GM18867 (cell line): ENCODE data around the gene NOS1.

ENCODE experiments used
- ATAC-seq: cut with Tn5 transposase; IDR thresholded peaks from one replicate; pipeline ENCODE4 v1.9.1; 2021; ENCODE audit warnings: mild to moderate bottlenecking, moderate library complexity; ENCODE audit not compliant: unreplicated experiment

The NOS1 gene

DNA sequence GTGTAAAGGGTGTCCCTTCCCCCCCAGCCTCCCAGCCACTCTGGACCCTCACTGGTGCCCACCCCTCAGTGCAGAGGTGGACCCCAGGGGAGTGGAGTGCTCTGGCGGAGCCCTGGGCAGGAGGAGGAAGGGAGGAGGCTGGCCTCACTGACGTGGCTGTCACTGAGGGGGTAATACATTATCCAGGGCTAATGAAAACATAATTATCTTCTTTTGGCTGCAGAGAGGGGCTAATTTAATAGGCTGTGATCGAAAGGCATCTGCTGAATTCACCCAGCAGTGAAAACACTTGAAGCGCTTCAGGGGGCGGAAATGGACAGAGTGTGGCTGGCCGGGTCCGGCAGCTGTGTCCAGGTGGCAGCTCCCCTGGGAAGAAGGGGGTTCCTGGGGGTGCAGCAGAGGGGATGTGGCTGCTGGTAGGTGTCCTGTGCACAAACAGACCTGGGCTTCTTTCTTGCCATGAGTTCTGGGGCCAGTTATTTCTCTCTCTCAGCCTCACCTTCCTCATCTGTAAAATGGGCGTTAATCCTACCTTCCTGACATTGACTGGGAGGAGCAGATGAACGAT is 3.7 kb upstream of the NOS1 start:
- no peak for ATAC-seq

DNA sequence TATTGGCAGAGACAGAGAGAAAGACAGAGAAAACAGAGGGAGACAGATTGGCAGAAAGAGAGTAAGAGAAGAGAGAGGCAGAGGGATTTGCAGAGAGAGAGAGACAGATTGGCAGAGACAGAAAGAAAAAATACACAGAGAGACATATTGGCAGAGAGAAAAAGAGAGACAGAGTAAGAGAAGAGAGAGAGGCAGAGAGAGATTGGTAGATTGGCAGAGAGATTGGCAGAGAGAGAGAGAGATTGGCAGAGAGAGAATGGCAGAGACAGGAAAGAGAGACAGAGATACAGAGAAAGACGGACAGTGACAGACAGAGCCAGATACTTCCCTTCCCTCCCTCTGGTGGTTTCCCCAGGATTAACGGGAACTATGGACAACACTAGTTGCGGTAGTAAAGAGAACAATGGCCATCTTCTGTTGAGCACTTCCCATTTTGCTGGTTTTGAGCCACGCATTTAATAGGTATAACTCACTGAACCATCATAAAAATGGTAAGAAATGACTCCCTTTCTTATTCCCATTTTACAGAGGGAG is 2.6 kb upstream of the NOS1 start:
- ATAC-seq = no peak

DNA sequence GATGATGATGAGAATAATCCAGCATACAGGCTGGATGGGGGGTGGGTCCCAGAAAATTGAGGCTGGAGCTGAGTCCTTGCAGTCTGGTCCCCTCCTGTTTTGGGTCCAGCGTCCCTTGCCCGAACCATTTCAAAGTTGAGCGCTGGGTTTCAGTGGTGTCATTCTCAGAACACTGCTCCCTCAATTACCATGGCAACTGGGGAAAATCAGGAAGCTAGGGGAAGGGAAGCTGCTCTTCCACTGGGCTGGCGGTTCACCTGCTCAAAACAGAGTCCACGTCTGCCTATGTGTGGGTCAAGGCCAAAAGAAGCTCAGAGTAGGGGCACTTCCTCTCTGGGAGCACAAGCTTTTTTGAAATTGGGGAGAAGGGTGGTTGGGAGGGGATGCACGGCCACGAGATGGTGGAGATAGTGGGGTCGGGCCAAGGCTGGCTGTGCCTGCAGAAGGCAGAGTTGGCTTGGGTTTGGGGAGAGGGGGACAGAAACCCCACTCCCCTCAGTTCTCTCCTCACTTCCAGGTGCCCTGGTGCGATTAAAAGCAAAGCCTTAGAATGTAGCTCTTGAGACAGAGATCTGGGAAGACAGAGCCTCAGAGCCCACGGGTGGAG is 1.7 kb upstream of the NOS1 start:
- no peak for ATAC-seq

GRCh38 chr12:117362391-117362790 is 965 bp upstream of the NOS1 start:
- no peak for ATAC-seq

GRCh38 chr12:117361905-117362304 is 479 bp upstream of the NOS1 start:
- no peak for ATAC-seq

DNA sequence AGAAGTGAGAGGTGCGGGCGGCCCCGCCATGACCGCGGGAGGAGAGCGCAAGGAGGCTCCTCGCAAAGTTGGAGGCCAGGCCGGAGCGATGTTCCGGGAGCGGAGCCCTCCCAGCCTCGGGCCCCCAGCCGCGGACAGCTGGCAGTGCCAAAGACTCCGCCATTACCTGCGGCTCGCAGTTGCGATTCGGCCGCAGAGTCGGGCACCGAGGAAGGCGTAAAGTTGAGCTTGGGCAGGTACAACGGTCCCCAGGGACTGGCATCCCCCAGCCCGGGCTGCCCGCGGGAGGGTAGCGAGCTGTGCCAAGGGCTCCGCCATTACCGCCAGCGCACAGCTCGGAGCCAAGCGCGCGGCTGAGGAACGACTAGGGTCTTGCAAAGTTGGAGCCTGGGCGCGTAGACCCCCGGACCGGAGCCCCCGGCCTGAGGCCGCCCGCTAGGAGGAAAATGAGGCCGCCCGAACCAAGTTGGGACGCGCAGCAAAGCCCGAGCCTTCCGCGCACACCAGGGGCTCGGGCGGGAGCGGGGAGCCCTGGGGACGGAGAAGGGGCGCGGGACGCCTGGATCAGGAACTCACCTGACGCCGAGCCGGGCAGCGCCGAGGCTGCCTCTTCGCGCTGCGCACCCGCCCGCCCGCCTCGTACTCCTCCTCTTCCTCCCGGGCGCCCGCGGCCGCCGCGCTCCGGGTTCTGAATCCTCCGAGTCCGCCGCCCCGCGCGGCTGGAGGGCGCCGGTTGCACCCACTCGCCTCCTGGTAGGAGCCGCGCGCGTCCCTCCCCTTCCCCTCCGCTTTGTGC is 677 bp downstream of the NOS1 start:
- ATAC-seq = no peak

DNA sequence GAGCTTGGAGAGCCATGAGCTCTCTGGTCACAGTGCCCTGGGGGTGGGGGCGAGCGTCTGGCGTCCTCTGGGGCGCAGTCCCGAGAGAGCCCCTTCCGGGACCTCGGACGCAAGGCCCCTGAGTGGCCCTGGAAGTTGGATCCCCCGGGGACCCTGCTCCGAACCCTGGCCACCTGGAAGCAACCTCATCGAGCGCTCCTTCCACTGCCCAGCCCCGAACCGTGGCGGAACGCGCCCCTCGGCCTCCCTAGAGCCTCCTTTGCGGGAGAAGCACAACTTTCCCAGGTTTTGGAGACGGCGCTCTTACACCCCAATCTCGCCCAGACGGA is 1.2 kb downstream of the NOS1 start:
- ATAC-seq = no peak

DNA sequence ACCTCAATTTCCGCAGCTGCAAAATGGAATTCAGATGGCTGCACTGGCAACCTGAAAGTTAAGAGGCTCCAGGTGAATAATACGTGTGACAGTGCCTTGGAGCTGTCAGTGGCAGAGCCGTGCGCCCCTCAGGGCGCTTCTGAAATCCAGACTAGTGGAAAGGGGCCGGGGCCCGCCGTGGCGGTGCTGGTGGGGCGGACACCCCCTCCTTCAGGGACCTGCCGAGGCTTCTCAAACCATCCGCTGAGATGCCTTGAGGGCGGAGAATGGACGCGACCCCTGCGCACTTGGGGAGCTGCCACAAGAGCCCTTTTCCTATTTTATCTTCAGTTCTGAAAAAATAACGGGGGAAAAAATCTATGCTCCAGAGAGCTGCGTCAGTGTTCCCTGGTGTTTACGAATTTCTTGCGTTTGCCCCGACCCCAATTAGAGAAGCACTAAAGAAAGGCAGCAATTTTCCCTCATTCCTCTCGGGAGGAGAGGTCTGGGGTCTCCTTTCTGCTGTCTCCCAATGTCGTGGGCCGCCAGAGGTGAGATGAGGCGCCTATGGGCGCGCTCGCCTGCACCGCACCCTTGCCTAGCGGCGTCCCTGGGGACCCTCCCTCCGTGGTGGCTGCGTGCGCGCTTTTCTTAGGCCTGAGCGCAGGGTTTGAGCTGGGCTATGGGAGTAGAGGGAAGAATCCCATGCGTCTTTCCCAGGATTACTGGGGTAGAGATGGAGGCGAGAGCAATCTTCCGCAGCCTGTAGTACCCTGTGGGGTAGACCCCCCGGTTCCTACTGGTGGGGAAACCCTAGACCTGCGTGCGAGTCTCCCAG is 2.2 kb downstream of the NOS1 start:
- ATAC-seq = no peak

- ATAC-seq = no peak
Observed at GRCh38 chr12:117356048-117356447, 5.4 kb downstream of the NOS1 start.

GRCh38 chr12:117352883-117353282 is 8.5 kb downstream of the NOS1 start:
- ATAC-seq = no peak

DNA sequence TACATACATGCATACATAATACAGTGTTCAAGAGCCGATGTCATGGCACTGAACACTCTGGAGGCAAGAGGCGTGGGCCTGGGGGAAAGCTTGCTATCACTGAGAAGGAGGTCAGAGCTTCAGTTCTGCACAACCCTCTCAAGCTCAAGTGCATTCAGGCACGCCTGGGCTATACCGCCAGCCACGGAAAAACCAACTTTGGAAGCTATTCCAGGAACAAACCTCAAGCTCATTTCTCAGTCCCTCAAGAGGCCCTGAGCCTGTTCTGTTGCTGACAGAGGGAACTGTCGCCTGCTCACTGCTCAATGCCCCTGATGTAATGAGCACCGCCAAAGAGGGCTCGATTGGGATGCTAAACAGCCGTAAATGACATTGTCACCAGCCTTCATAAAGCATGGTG is 9.2 kb downstream of the NOS1 start:
- ATAC-seq = no peak

DNA sequence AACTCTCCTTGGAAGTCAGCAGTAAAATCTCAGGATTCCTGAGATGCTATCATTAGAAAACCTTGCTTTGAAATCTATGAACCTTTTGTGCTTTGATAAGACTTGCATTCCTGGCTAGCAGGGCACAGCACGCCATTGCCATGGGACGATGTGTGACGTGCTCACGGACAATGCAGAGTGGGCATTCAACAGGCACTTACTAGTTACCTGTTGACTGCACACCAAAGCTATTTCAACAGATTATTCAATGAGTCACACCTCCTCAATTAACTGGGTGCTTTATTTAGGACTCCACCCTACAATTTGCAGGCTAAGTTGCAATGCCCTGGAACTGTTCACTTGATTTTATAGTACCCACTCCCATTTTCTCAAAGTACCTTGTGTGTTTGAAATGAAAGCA is 11.3 kb downstream of the NOS1 start:
- ATAC-seq = no peak

GRCh38 chr12:117347588-117347987 is 13.8 kb downstream of the NOS1 start:
- no peak for ATAC-seq

GRCh38 chr12:117344716-117345115 is 16.7 kb downstream of the NOS1 start:
- no peak for ATAC-seq

DNA sequence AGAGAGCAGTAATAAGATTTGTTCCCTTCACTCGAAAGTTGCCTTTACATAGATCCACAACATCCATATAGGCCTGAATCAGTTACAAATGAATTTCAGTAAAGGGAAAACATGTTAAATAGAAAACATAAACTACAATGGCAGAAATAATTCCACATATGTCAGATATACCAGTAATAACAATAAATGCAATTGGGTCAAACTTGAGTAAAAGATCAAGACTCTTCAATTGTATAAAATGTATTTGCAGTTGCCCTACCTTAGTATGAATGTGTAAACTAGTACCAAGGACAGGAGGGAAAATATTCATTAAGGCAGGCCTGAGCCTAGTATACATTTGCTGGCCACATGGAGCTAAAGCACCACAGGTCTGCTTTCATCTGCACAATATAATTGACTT is 17.6 kb downstream of the NOS1 start:
- no peak for ATAC-seq

GRCh38 chr12:117343296-117343695 is 18.1 kb downstream of the NOS1 start:
- ATAC-seq = no peak

DNA sequence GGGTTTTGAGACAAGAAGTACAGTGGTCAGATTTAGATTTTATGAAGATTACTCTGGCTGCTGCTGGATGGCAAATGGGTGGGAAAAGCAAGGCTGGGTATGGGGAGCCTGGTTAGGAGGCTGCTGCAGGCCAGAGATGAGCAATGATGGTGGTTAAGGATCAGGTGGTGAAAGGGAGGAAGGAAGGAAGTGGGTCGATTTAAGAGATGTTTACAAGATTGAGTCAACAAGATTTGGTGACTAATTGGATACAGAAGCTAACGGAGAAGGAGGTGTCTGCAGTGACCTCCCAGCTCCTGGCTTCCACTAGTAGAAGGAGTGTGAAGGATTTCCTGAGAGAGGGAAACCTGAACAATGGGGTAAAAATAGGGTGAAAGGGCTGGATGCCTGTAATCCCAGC is 18.7 kb downstream of the NOS1 start:
- ATAC-seq = no peak

- ATAC-seq = no peak
Observed at GRCh38 chr12:117342247-117342646, 19.2 kb downstream of the NOS1 start.

DNA sequence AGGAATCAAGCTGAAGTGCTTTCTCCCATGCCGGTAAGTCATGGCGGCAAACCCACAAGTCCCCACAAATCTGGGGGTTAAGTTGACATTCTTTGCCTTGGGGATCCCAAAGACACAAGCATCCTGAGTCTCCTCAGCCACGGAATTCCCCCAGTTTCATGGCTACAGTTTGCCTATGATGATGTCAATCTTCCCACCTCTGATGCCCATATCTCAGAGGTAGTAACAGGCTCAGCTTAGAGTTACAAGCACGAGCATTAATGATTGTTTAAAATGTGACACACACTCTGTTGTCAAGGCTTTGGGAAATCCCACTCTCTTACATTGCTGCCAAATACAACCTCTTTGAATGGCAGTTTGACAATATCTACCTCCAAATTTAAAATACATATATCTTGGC is 22.3 kb downstream of the NOS1 start:
- no peak for ATAC-seq

- ATAC-seq = no peak
Observed at GRCh38 chr12:117334855-117335587, 26.4 kb downstream of the NOS1 start.

GRCh38 chr12:117334051-117334450 is 27.4 kb downstream of the NOS1 start:
- no peak for ATAC-seq
